Measurements from ENCODE around the gene FAM120B.

DNA sequence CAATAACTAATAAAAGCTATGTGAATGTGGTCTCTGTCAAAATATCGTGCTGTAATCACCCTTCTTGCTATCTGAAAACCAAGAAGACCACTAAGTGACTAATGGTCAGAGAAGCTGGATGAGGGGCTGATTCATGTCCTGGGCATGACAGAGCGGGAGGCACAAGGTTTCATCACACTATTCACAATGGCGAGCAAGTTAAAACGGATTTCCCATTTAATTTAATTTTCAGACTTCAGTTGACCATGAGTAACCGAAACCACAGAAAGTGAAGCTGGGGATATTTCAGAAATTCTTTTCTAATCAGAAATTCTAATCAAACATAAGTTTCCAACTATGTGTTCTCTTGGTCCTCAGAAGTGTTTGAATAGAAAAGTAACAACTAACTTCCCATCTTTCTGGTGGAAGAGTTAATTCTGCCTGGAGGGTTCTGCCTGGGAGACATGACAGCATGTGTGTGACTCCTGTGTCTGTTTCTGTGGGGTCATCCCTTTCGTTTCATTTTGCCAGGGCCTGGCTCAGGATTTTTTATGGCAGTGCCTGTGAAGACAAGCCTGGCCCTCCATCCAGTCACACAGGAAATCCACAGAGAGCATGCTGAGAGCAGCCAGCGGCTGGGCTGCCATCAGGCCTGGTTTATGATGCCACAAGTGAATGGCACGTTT, 98.9 kb downstream of the FAM120B start:
- TF ChIP-seq, protein P1, sequence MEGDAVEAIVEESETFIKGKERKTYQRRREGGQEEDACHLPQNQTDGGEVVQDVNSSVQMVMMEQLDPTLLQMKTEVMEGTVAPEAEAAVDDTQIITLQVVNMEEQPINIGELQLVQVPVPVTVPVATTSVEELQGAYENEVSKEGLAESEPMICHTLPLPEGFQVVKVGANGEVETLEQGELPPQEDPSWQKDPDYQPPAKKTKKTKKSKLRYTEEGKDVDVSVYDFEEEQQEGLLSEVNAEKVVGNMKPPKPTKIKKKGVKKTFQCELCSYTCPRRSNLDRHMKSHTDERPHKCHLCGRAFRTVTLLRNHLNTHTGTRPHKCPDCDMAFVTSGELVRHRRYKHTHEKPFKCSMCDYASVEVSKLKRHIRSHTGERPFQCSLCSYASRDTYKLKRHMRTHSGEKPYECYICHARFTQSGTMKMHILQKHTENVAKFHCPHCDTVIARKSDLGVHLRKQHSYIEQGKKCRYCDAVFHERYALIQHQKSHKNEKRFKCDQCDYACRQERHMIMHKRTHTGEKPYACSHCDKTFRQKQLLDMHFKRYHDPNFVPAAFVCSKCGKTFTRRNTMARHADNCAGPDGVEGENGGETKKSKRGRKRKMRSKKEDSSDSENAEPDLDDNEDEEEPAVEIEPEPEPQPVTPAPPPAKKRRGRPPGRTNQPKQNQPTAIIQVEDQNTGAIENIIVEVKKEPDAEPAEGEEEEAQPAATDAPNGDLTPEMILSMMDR (IDR thresholded peaks at IDR 0.05 in 4 of 5, conservative IDR thresholded peaks at IDR 0.05 in 1 of 5), result no peak
- TF ChIP-seq POLR2A (IDR thresholded peaks at IDR 0.05), result no peak

Measured in gastrocnemius medialis (tissue), 4 donors.